ENCODE measurements around the gene IFITM1.

IFITM1 gene

DNA sequence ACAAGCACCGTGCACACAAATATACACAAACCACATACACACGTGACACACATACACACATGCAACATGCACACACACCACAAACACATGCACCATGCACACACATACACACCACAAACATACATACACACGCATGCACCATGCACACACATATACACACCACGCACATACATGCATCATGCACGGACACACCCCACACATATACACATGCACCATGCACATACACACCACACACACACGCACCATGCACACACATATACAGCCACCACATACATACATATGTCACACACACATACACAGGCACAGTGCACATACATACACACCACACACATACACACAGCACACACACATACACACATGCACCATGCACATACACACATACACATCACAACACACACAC, 42.8 kb downstream of the IFITM1 start:
- no peak overlapping the region for H3K18ac ChIP-seq (ENCODE audit: low read length)
- no peak overlapping the region for H3K4me2 ChIP-seq (ENCODE audit: low read length)
- no peak overlapping the region for H3K56ac ChIP-seq (ENCODE audit: low read length)
- H4K5ac ChIP-seq (ENCODE audit: low read length), result no peak overlapping the region
- no peak overlapping the region for H4K8ac ChIP-seq (ENCODE audit: low read depth, low read length)
- no peak overlapping the region for H2AK5ac ChIP-seq (ENCODE audit: low read length)
- H3K4me1 ChIP-seq (ENCODE audit: control insufficient read depth, low read depth, low read length), result peaks cover 6% of the 10 kb centered on the region
- H3K4me3 ChIP-seq (ENCODE audit: low read length), result no peak overlapping the region
- H3K9ac ChIP-seq (ENCODE audit: low read length), result no peak overlapping the region
- no peak overlapping the region for H3K27ac ChIP-seq (ENCODE audit: low read depth, low read length)
- no peaks in the 10 kb centered on the region for H3K79me2 ChIP-seq (ENCODE audit: control insufficient read depth, insufficient read depth, low read length)
- H3K79me1 ChIP-seq (ENCODE audit: low read length), result no peaks in the 10 kb centered on the region
- no peak overlapping the region for H2BK15ac ChIP-seq (replicated peaks; ENCODE audit: low read depth)
- H3K36me3 ChIP-seq (ENCODE audit: control insufficient read depth, insufficient read depth, low read length), result no peaks in the 10 kb centered on the region
- no peaks in the 10 kb centered on the region for H3K27me3 ChIP-seq (ENCODE audit: insufficient read depth, low read length, poor library complexity)
- no peak for DNase-seq
- no peak overlapping the region for H2BK120ac ChIP-seq (ENCODE audit: low read depth, low read length)
- no peak overlapping the region for H3K4ac ChIP-seq (ENCODE audit: low read depth, low read length)
- WGBS (ENCODE audit: extremely low coverage, insufficient coverage, low lambda C conversion rate), result no CpG with 5 or more reads among the region's 6 CpGs
- no peak overlapping the region for H2BK5ac ChIP-seq (ENCODE audit: low read length)
- H3K23ac ChIP-seq (ENCODE audit: low read length), result no peak overlapping the region

DNA sequence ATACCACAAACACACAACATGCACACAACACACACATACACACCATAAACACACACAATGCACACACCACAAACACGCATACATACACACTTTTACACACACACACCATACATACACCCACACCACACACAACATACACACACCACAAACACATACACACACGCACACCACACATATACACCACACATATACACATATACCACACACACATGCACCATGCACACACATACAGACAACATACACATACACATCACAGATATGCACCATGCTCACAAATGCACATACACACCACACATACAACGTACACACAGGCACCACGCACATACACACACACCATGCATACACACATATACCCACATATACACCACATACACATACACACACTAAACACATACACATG, 43.7 kb downstream of the IFITM1 start:
- Histone ChIP-seq H3K9ac (ENCODE audit: low read length) (no peak overlapping the region), H4K8ac (ENCODE audit: low read depth, low read length) (no peak overlapping the region), H3K4me3 (ENCODE audit: low read length) (no peak overlapping the region), H2BK15ac (replicated peaks; ENCODE audit: low read depth) (no peak overlapping the region), H3K79me1 (ENCODE audit: low read length) (no peaks in the 10 kb centered on the region), H3K79me2 (ENCODE audit: control insufficient read depth, insufficient read depth, low read length) (no peaks in the 10 kb centered on the region), H3K4ac (ENCODE audit: low read depth, low read length) (no peak overlapping the region), H2BK5ac (ENCODE audit: low read length) (no peak overlapping the region), H3K4me1 (ENCODE audit: control insufficient read depth, low read depth, low read length) (peaks cover 6% of the 10 kb centered on the region), H3K36me3 (ENCODE audit: control insufficient read depth, insufficient read depth, low read length) (no peaks in the 10 kb centered on the region), H2BK120ac (ENCODE audit: low read depth, low read length) (no peak overlapping the region), H3K56ac (ENCODE audit: low read length) (no peak overlapping the region), H3K23ac (ENCODE audit: low read length) (no peak overlapping the region), H2AK5ac (ENCODE audit: low read length) (no peak overlapping the region), H3K18ac (ENCODE audit: low read length) (no peak overlapping the region), H3K4me2 (ENCODE audit: low read length) (no peak overlapping the region), H4K5ac (ENCODE audit: low read length) (no peak overlapping the region), H3K27ac (ENCODE audit: low read depth, low read length) (no peak overlapping the region), H3K27me3 (ENCODE audit: insufficient read depth, low read length, poor library complexity) (no peaks in the 10 kb centered on the region)
- DNase-seq, result no peak
- WGBS (ENCODE audit: extremely low coverage, insufficient coverage, low lambda C conversion rate), result 96% methylated on average over 2 of the region's 4 CpGs

DNA sequence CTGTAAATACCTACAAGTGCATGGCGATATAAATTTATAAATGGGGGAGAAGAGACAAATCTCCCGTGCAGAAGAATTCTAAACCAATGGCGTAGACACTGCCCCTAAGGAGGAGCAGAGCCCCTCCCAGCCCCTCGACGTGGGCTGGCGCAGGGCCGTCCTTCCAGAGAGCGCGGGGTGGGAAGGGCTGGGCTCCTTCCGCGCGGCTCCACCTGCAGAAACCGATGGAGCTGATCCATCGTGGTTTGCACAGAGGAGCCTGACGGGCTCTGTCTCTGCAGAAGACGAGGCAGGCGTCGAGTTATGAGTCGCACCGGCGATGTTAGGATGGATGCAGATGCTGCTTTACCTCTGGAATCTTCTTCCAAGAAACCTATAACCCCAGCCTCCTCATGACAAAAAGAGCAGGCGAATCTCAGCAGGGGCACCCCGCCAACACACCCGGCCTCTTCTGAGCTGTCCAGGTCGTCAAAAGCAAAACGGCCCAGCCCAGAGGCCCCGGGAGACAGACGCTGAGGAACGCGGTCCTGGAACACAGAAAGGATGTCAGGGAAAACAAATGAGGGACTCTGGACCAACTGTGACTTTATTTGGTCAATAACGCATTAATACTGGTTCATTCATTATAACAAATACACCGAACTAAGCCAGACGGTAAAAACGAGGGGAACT, 44.4 kb downstream of the IFITM1 start:
- no peak overlapping the region for H2BK5ac ChIP-seq (ENCODE audit: low read length)
- H3K4me1 ChIP-seq (ENCODE audit: control insufficient read depth, low read depth, low read length), result peaks cover 6% of the 10 kb centered on the region
- no peak overlapping the region for H3K27ac ChIP-seq (ENCODE audit: low read depth, low read length)
- no peak overlapping the region for H3K4ac ChIP-seq (ENCODE audit: low read depth, low read length)
- H2BK15ac ChIP-seq (replicated peaks; ENCODE audit: low read depth), result no peak overlapping the region
- H3K4me3 ChIP-seq (ENCODE audit: low read length), result no peak overlapping the region
- H3K79me1 ChIP-seq (ENCODE audit: low read length), result no peaks in the 10 kb centered on the region
- no peak overlapping the region for H2AK5ac ChIP-seq (ENCODE audit: low read length)
- no peak overlapping the region for H4K5ac ChIP-seq (ENCODE audit: low read length)
- no peak overlapping the region for H3K23ac ChIP-seq (ENCODE audit: low read length)
- no peak overlapping the region for H2BK120ac ChIP-seq (ENCODE audit: low read depth, low read length)
- H3K4me2 ChIP-seq (ENCODE audit: low read length), result no peak overlapping the region
- H3K9ac ChIP-seq (ENCODE audit: low read length), result no peak overlapping the region
- no peak overlapping the region for H4K8ac ChIP-seq (ENCODE audit: low read depth, low read length)
- no peak overlapping the region for H3K56ac ChIP-seq (ENCODE audit: low read length)
- no CpG with 5 or more reads among the region's 34 CpGs for WGBS (ENCODE audit: extremely low coverage, insufficient coverage, low lambda C conversion rate)
- H3K18ac ChIP-seq (ENCODE audit: low read length), result no peak overlapping the region
- no peaks in the 10 kb centered on the region for H3K79me2 ChIP-seq (ENCODE audit: control insufficient read depth, insufficient read depth, low read length)
- DNase-seq, result no peak
- H3K36me3 ChIP-seq (ENCODE audit: control insufficient read depth, insufficient read depth, low read length), result no peaks in the 10 kb centered on the region
- H3K27me3 ChIP-seq (ENCODE audit: insufficient read depth, low read length, poor library complexity), result no peaks in the 10 kb centered on the region

DNA sequence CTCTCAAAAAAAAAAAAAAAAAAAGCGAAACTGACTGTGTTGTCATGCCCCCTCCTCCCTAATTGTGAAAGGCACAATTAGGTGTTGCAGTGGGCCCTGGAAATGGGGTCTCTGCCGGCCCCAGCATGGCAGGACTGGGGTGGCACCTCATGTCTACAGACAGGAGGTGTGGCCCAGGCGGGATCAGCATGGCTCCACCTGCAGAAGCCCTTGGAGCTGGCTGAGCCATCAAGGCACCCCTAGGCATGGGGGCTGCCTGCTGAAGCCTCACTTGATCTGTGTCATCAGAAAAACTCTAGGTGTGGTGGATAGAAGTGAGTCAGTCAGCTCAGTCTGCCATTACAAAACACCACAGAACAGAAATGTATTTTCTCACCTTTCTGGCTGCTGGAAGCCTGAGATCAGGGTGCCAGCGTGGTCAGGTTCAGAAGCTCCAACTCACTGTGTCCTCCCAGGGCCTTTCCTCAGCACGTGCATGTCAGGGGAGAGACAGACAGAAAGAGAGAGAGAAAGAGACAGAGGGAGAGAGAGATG, 45.4 kb downstream of the IFITM1 start:
- Histone ChIP-seq H3K9ac (ENCODE audit: low read length) (no peak overlapping the region), H2BK15ac (replicated peaks; ENCODE audit: low read depth) (no peak overlapping the region), H3K4me2 (ENCODE audit: low read length) (no peak overlapping the region), H3K4me3 (ENCODE audit: low read length) (no peak overlapping the region), H2BK120ac (ENCODE audit: low read depth, low read length) (no peak overlapping the region), H2BK5ac (ENCODE audit: low read length) (no peak overlapping the region), H3K27ac (ENCODE audit: low read depth, low read length) (no peak overlapping the region), H3K4me1 (ENCODE audit: control insufficient read depth, low read depth, low read length) (peaks cover 6% of the 10 kb centered on the region), H3K4ac (ENCODE audit: low read depth, low read length) (no peak overlapping the region), H3K79me2 (ENCODE audit: control insufficient read depth, insufficient read depth, low read length) (no peaks in the 10 kb centered on the region), H3K79me1 (ENCODE audit: low read length) (no peaks in the 10 kb centered on the region), H3K23ac (ENCODE audit: low read length) (no peak overlapping the region), H3K36me3 (ENCODE audit: control insufficient read depth, insufficient read depth, low read length) (no peaks in the 10 kb centered on the region), H3K56ac (ENCODE audit: low read length) (no peak overlapping the region), H3K27me3 (ENCODE audit: insufficient read depth, low read length, poor library complexity) (no peaks in the 10 kb centered on the region), H2AK5ac (ENCODE audit: low read length) (no peak overlapping the region), H4K5ac (ENCODE audit: low read length) (no peak overlapping the region), H3K18ac (ENCODE audit: low read length) (no peak overlapping the region), H4K8ac (ENCODE audit: low read depth, low read length) (no peak overlapping the region)
- no CpG with 5 or more reads among the region's 5 CpGs for WGBS (ENCODE audit: extremely low coverage, insufficient coverage, low lambda C conversion rate)
- DNase-seq, result no peak

DNA sequence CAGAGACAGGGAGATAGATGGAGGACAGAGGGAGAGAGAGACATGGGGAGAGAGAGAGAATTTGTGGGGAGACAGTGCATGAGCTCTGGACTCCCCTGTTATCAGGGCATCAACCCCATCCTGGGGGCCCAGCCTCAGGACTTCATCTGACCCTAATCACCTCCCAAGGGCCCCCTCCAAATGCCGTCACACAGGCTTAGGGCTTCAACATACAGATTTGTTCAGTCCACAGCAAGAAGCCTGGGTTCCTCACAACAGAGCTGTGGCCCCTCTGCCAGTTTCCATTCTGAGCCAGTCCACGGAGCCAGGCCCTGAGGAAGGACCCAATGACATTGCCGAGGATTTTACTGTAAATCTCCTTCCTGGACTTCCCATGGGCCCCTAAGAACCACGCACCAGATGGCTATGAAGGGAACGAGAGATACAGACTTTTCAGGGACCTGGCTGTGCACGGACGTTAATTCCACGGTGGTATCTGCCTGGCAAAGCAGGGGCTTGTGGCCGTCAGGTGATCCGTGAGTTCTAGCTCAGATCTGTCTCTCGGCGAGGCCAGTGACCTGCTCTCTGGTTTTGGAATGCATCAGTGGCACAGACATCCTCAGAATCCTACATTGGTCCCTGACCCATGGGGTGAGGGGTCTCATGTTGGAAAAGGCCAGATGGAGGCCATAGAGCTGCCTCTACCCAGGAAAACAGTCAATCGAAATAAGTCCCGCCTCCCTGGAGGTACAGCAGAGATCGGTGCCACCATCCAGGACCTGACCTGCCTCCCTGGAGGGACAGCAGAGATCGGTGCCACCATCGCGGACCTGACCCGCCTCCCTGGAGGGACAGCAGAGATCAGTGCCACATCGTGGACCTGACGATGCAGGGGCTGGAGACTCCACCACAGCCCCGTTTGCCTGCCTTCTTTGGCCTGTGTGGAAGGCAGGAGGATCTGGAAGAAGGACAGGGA, 46.8 kb downstream of the IFITM1 start:
- Histone ChIP-seq H3K27me3 (ENCODE audit: insufficient read depth, low read length, poor library complexity) (no peaks in the 10 kb centered on the region), H2BK15ac (replicated peaks; ENCODE audit: low read depth) (no peak overlapping the region), H3K79me2 (ENCODE audit: control insufficient read depth, insufficient read depth, low read length) (no peaks in the 10 kb centered on the region), H2BK5ac (ENCODE audit: low read length) (no peak overlapping the region), H3K9ac (ENCODE audit: low read length) (no peak overlapping the region), H3K18ac (ENCODE audit: low read length) (no peak overlapping the region), H3K4me3 (ENCODE audit: low read length) (no peak overlapping the region), H3K4ac (ENCODE audit: low read depth, low read length) (no peak overlapping the region), H3K79me1 (ENCODE audit: low read length) (no peaks in the 10 kb centered on the region), H2BK120ac (ENCODE audit: low read depth, low read length) (no peak overlapping the region), H3K23ac (ENCODE audit: low read length) (no peak overlapping the region), H3K36me3 (ENCODE audit: control insufficient read depth, insufficient read depth, low read length) (no peaks in the 10 kb centered on the region), H3K4me2 (ENCODE audit: low read length) (no peak overlapping the region), H3K27ac (ENCODE audit: low read depth, low read length) (no peak overlapping the region), H4K5ac (ENCODE audit: low read length) (no peak overlapping the region), H2AK5ac (ENCODE audit: low read length) (no peak overlapping the region), H4K8ac (ENCODE audit: low read depth, low read length) (no peak overlapping the region), H3K56ac (ENCODE audit: low read length) (no peak overlapping the region), H3K4me1 (ENCODE audit: control insufficient read depth, low read depth, low read length) (peaks cover 1% of the 10 kb centered on the region)
- DNase-seq, result no peak
- WGBS (ENCODE audit: extremely low coverage, insufficient coverage, low lambda C conversion rate), result no CpG with 5 or more reads among the region's 22 CpGs
